Measurements from ENCODE around the gene THSD4.
"Not testable (repeated sequence)": the region's sequence is repeated elsewhere in the genome, so short reads cannot be mapped to it uniquely, and the experiment has no call there.

DNA sequence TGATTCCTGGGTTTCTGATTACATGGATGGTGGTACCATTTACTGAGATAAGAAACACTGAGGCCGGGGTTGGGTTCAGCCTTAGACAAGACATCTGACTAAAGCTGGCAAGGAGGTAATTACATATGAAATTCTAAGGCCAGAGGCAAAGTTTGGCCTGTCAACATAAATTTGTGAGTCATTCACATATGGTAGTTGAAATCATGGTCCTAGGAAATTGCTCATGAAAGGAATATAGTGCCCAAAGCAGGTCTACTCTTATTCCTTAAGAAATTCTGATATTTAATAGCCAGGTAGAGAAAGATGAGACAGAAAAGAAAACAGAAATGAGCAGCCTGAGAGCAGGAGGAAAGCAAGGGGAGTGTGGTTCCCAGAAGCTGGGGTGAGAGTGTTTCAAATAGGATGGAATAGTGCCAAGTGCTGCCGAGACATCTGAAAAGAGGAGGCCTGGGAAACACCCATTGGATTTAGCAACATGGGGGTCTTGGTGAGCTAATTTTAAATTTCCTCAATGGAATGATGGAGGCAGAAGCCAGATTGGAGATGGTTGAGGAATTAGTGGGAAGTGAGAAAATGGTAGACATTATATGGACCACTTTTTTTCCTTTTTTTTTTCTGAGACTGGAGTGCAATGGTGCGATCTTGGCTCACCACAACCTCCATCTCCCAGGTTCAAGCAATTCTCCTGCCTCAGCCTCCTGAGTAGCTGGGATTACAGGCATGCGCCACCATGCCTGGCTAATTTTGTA lies 610.1 kb downstream of the THSD4 start:
- TF ChIP-seq, protein P1, sequence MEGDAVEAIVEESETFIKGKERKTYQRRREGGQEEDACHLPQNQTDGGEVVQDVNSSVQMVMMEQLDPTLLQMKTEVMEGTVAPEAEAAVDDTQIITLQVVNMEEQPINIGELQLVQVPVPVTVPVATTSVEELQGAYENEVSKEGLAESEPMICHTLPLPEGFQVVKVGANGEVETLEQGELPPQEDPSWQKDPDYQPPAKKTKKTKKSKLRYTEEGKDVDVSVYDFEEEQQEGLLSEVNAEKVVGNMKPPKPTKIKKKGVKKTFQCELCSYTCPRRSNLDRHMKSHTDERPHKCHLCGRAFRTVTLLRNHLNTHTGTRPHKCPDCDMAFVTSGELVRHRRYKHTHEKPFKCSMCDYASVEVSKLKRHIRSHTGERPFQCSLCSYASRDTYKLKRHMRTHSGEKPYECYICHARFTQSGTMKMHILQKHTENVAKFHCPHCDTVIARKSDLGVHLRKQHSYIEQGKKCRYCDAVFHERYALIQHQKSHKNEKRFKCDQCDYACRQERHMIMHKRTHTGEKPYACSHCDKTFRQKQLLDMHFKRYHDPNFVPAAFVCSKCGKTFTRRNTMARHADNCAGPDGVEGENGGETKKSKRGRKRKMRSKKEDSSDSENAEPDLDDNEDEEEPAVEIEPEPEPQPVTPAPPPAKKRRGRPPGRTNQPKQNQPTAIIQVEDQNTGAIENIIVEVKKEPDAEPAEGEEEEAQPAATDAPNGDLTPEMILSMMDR (IDR thresholded peaks at IDR 0.05) = not testable (repeated sequence)
- TF ChIP-seq EP300 (IDR thresholded peaks at IDR 0.05) = not testable (repeated sequence)

Measured in suprapubic skin (tissue), 3 donors.